HEK293T (cell line): ENCODE results near the gene RAPGEF1.

Experiments
- ARNT ChIP-seq: fragments of 450-650 bp; IDR thresholded peaks from 2 replicates; pipeline ENCODE4 v1.6.1; 2017; ENCODE audit warnings: mild to moderate bottlenecking
- ELF4 ChIP-seq: fragments of 450-650 bp; IDR thresholded peaks from 2 replicates; pipeline ENCODE4 v1.6.1; 2017; ENCODE audit warnings: antibody characterized with exemption
- FOXK2 ChIP-seq: fragments of 450-650 bp; IDR thresholded peaks from 2 replicates; pipeline ENCODE4 v1.6.1; 2016; ENCODE audit warnings: mild to moderate bottlenecking
- L3MBTL2 ChIP-seq: fragments of 450-650 bp; conservative IDR thresholded peaks from 2 replicates; pipeline ENCODE4 v1.6.1; 2016; ENCODE audit warnings: mild to moderate bottlenecking
- SP1 ChIP-seq: fragments of 450-650 bp; IDR thresholded peaks from 2 replicates; pipeline ENCODE4 v1.6.1; 2017
- TARDBP ChIP-seq: fragments of 450-650 bp; IDR thresholded peaks from 2 replicates; pipeline ENCODE4 v1.6.1; 2016

- TF ChIP-seq SP1 (no peak), ARNT (no peak), ELF4 (no peak), TARDBP (no peak), L3MBTL2 (no peak), FOXK2 (no peak)
Measured at GRCh38 chr9:131714161-131714646, 25.7 kb downstream of the RAPGEF1 start.
